ENCODE measurements around the gene KCNH6. TPM values are rescaled to one million over a fixed set of nuclear protein-coding genes. Genes with fewer than 3 reads are reported as not detected.

The KCNH6 gene
- total RNA-seq, 1 donor from 2014 or later, result not detected

GRCh38 chr17:63490329-63490728, 32.8 kb upstream of the KCNH6 start:
- no peak overlapping the region for H3K4me3 ChIP-seq
- TF ChIP-seq CTCF (IDR thresholded peaks at IDR 0.05), result no peak
- no peaks in the 10 kb centered on the region for H3K27me3 ChIP-seq
- no peaks in the 10 kb centered on the region for H3K9me3 ChIP-seq
- H3K27ac ChIP-seq, result no peak overlapping the region
- DNase-seq (ENCODE audit: low spot score in 2 of 2), result no peak
- intact Hi-C loops (cut with DNase I), result no loop called here
- no peaks in the 10 kb centered on the region for H3K4me1 ChIP-seq
- no peaks in the 10 kb centered on the region for H3K36me3 ChIP-seq

- Histone ChIP-seq H3K4me1 (no peaks in the 10 kb centered on the region), H3K36me3 (no peaks in the 10 kb centered on the region), H3K9me3 (no peaks in the 10 kb centered on the region), H3K27ac (no peak overlapping the region), H3K4me3 (no peak overlapping the region), H3K27me3 (no peaks in the 10 kb centered on the region)
- no peak for TF ChIP-seq CTCF (IDR thresholded peaks at IDR 0.05)
- DNase-seq (ENCODE audit: low spot score in 2 of 2), result no peak
- intact Hi-C loops (cut with DNase I), result no loop called here
Measured at GRCh38 chr17:63490858-63491400, 32.2 kb upstream of the KCNH6 start.

GRCh38 chr17:63491413-63491812, 31.7 kb upstream of the KCNH6 start:
- no peak overlapping the region for H3K4me3 ChIP-seq
- DNase-seq (ENCODE audit: low spot score in 2 of 2), result no peak
- no peaks in the 10 kb centered on the region for H3K9me3 ChIP-seq
- no peaks in the 10 kb centered on the region for H3K27me3 ChIP-seq
- no peaks in the 10 kb centered on the region for H3K4me1 ChIP-seq
- no peak overlapping the region for H3K27ac ChIP-seq
- intact Hi-C loops (cut with DNase I), result no loop called here
- TF ChIP-seq CTCF (IDR thresholded peaks at IDR 0.05), result no peak
- H3K36me3 ChIP-seq, result no peaks in the 10 kb centered on the region

- intact Hi-C loops (cut with DNase I), result no loop called here
- Histone ChIP-seq H3K36me3 (no peaks in the 10 kb centered on the region), H3K4me3 (no peak overlapping the region), H3K27me3 (no peaks in the 10 kb centered on the region), H3K4me1 (no peaks in the 10 kb centered on the region), H3K9me3 (no peaks in the 10 kb centered on the region), H3K27ac (no peak overlapping the region)
- TF ChIP-seq CTCF (IDR thresholded peaks at IDR 0.05), result no peak
- DNase-seq (ENCODE audit: low spot score in 2 of 2), result no peak
Measured at GRCh38 chr17:63491977-63492618, 31.1 kb upstream of the KCNH6 start.

- Histone ChIP-seq H3K4me1 (no peaks in the 10 kb centered on the region), H3K27ac (no peak overlapping the region), H3K4me3 (no peak overlapping the region), H3K27me3 (no peaks in the 10 kb centered on the region), H3K9me3 (no peaks in the 10 kb centered on the region), H3K36me3 (no peaks in the 10 kb centered on the region)
- intact Hi-C loops (cut with DNase I), result no loop called here
- DNase-seq (ENCODE audit: low spot score in 2 of 2), result no peak
- no peak for TF ChIP-seq CTCF (IDR thresholded peaks at IDR 0.05)
Measured at GRCh38 chr17:63492940-63493339, 30.2 kb upstream of the KCNH6 start.
